Subcutaneous abdominal adipose tissue (tissue), 5 donors: ENCODE results near the gene GRAMD1A.
"Not testable (repeated sequence)": the region's sequence is repeated elsewhere in the genome, so short reads cannot be mapped to it uniquely, and the experiment has no call there.

Source experiments
- H3K27ac ChIP-seq: one replicate; pipeline ENCODE4 v1.7.0; 2013; ENCODE audit warnings: low read depth, mild to moderate bottlenecking, inconsistent platforms, low read length, moderate library complexity
- H3K27me3 ChIP-seq, 5 donors: one replicate each; pipeline ENCODE4 v1.7.0; 2013; ENCODE audit warnings: low read length in 5 of 5, inconsistent platforms in 1 of 5; ENCODE audit not compliant: control insufficient read depth in 5 of 5, insufficient read depth in 4 of 5
- H3K36me3 ChIP-seq, 5 donors: one replicate each; pipeline ENCODE4 v1.7.0; 2013; ENCODE audit warnings: low read length in 5 of 5; ENCODE audit not compliant: control insufficient read depth in 5 of 5, insufficient read depth in 5 of 5
- H3K4me1 ChIP-seq, 5 donors: one replicate each; pipeline ENCODE4 v1.7.0; 2013; ENCODE audit warnings: low read length in 5 of 5, mild to moderate bottlenecking in 3 of 5, moderate library complexity in 1 of 5; ENCODE audit not compliant: control insufficient read depth in 5 of 5, insufficient read depth in 5 of 5
- H3K4me3 ChIP-seq, 5 donors: one replicate each; pipeline ENCODE4 v1.7.0; 2013; ENCODE audit warnings: low read length in 5 of 5, low read depth in 1 of 5
- H3K9ac ChIP-seq, 5 donors: one replicate each; pipeline ENCODE4 v1.7.0; 2013; ENCODE audit warnings: low read length in 5 of 5, mild to moderate bottlenecking in 4 of 5, moderate library complexity in 3 of 5
- H3K9me3 ChIP-seq, 5 donors: one replicate each; pipeline ENCODE4 v1.7.0; 2013; ENCODE audit warnings: low read length in 5 of 5; ENCODE audit not compliant: control insufficient read depth in 5 of 5
- donor health status: healthy.
- donor health status: healthy.
- donor health status: healthy.
- donor health status: healthy.
- donor health status: healthy.

GRAMD1A gene

DNA sequence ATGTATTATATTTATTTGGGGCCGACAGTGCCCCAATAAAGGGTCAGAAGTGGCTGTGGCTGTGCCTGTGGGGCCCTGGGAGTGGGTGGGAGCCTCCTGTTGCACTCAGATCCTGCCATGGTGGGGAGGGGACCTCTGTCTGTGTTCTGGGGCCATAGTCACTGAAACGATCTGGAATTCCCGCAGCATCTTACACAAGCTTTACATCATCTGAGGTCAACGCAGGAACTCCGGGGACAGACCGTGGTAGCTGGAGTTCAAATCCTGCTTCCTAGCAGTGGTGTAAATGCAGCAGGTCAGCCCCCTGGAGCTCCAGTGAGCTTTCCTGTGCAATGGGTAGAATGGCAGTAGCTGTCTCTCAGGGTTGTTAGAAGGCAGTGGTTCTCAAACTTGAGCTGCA lies 26.3 kb downstream of the GRAMD1A start:
- Histone ChIP-seq H3K4me1 (peaks cover 0 to 20% (median 8%) of the 10 kb centered on the region in 5 donors), H3K9ac (no peak overlapping the region), H3K36me3 (peaks cover 0 to 69% (median 62%) of the 10 kb centered on the region in 5 donors), H3K27me3 (peaks cover 0 to 8% (median 3%) of the 10 kb centered on the region in 5 donors), H3K27ac (no peak overlapping the region), H3K4me3 (no peak overlapping the region), H3K9me3 (no peaks in the 10 kb centered on the region)

DNA sequence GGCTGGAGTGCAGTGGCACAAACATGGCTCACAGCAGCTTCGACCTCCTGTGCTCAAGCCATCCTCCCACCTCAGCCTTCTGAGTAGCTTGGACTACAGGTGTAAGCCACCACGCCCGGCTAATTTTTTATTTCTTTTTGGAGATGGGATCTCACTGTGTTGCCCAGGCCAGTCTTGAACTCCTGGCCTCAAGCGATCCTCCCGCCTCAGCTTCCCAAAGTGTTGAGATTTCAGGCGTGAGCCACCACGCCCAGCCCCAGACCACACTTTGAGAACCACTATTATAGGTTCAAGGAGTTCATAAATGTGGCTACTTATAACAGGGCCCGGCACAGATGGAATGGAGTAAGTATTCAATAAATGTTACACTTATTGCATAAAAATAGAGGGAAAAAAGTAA lies 26.9 kb downstream of the GRAMD1A start:
- H3K9me3 ChIP-seq = no peaks in the 10 kb centered on the region
- peaks cover 0 to 24% (median 8%) of the 10 kb centered on the region in 5 donors for H3K4me1 ChIP-seq
- peaks cover 0 to 11% (median 5%) of the 10 kb centered on the region in 5 donors for H3K27me3 ChIP-seq
- no peak overlapping the region for H3K4me3 ChIP-seq
- H3K9ac ChIP-seq = no peak overlapping the region
- H3K27ac ChIP-seq = no peak overlapping the region
- peaks cover 0 to 63% (median 56%) of the 10 kb centered on the region in 5 donors for H3K36me3 ChIP-seq

DNA sequence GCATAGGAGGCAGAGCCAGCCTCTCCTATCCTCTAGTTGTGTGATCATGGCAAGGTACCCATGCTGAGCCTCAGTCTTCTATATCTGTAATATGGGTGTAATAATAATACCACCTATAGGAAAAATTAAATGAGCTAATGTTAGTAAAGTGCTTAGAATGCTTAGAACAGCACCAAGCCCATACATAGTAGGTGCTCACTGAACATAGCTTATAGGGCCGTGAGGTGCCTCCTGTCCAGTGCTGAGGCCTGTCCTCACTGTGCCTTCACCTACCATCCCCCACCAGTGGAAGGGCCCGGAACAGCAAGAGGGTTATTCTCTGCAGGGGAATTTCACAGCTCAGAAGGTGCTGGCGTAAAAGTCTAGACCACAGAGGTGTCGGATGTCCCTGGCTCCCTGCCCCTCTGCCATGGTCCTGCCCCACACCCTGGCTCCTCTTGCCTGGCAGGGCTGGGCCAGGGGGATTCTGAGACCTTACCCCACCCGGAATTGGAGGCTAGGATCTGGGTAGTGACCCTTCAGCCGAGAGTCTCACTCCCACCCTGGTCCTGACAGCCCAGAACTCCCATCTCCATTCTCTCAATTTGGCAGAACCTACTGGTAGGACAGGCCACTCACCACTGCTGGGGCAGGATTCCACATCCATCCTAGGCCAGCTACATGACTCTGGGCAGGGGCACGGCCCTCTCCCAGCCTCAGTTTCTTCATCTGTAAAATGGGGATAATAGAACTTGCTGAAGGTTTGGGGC lies 27.9 kb downstream of the GRAMD1A start:
- H3K9ac ChIP-seq = no peak overlapping the region
- no peak overlapping the region for H3K27ac ChIP-seq
- peaks cover 0 to 15% (median 9%) of the 10 kb centered on the region in 5 donors for H3K27me3 ChIP-seq
- H3K9me3 ChIP-seq = no peaks in the 10 kb centered on the region
- H3K36me3 ChIP-seq = peaks cover 0 to 54% (median 46%) of the 10 kb centered on the region in 5 donors
- peaks cover 0 to 28% (median 6%) of the 10 kb centered on the region in 5 donors for H3K4me1 ChIP-seq
- H3K4me3 ChIP-seq = no peak overlapping the region

DNA sequence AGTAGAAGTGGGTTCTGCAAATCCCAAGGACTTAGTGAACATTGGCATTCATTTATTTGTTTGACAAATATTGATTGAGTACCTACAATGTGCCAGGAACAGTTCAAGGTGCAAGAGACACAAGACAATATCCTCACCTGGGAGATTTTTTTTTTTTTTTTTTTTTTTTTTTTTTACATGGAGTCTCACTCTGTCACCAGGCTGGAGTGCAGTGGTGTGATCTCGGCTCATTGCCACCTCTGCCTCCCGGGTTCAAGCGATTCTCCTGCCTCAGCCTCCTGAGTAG lies 28.4 kb downstream of the GRAMD1A start:
- Histone ChIP-seq H3K36me3 (peaks cover 0 to 52% (median 41%) of the 10 kb centered on the region in 5 donors), H3K27me3 (peaks cover 0 to 15% (median 9%) of the 10 kb centered on the region in 5 donors), H3K4me1 (peaks cover 0 to 24% (median 5%) of the 10 kb centered on the region in 5 donors)
- not testable (repeated sequence) for H3K27ac ChIP-seq, H3K4me3 ChIP-seq, H3K9me3 ChIP-seq, H3K9ac ChIP-seq

DNA sequence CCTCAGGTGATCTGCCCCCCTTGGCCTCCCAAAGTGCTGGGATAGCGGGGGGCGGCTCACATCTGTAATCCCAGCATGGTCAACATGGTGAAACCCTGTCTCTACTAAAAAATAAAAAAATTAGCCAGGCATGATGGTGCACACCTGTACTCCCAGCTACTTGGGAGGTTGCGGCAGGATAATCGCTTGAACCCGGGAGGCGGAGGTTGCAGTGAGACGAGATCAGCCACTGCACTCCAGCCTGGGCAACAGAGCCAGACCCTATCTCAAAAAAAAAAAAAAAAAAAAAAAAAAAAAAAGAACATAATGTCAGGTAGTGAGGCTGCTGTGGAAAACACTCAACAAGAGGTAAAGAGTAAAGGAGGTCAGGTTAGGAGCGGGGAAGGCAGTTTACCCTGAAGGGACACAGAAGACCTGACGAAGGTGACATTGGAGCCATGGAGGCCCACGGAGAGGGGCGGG lies 29.2 kb downstream of the GRAMD1A start:
- H3K9me3 ChIP-seq, H3K9ac ChIP-seq, H3K27ac ChIP-seq, H3K4me3 ChIP-seq: not testable (repeated sequence)
- H3K4me1 ChIP-seq = peaks cover 0 to 24% (median 5%) of the 10 kb centered on the region in 5 donors
- peaks cover 0 to 15% (median 9%) of the 10 kb centered on the region in 5 donors for H3K27me3 ChIP-seq
- peaks cover 0 to 52% (median 35%) of the 10 kb centered on the region in 5 donors for H3K36me3 ChIP-seq

DNA sequence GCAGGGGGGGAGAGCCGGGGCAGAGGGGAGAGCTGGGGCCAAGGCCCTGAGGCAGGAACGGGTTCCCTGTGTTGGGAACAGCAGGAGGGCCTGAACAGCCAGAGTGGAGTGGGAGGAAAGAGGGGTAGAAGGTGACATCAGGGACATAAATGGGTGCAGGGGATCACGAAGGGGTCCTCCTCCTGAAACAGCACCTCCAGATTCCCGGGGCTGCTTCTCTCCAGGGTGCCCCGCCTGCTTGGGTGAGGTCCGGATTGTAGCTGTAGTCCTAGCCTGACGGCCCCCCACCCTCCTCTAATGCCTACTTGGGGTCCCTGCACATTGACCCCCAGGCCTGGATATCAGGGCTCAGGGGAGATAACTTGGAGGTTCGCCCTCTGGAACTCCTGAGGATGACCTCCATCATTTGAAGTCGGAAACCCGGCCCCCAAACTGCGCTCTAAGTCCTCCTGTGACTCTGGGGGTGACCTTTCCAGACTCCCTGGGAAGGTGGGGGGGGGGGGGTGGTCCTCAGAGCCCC lies 29.7 kb downstream of the GRAMD1A start:
- Histone ChIP-seq H3K9ac (no peak overlapping the region), H3K4me1 (peaks cover 0 to 24% (median 5%) of the 10 kb centered on the region in 5 donors)

DNA sequence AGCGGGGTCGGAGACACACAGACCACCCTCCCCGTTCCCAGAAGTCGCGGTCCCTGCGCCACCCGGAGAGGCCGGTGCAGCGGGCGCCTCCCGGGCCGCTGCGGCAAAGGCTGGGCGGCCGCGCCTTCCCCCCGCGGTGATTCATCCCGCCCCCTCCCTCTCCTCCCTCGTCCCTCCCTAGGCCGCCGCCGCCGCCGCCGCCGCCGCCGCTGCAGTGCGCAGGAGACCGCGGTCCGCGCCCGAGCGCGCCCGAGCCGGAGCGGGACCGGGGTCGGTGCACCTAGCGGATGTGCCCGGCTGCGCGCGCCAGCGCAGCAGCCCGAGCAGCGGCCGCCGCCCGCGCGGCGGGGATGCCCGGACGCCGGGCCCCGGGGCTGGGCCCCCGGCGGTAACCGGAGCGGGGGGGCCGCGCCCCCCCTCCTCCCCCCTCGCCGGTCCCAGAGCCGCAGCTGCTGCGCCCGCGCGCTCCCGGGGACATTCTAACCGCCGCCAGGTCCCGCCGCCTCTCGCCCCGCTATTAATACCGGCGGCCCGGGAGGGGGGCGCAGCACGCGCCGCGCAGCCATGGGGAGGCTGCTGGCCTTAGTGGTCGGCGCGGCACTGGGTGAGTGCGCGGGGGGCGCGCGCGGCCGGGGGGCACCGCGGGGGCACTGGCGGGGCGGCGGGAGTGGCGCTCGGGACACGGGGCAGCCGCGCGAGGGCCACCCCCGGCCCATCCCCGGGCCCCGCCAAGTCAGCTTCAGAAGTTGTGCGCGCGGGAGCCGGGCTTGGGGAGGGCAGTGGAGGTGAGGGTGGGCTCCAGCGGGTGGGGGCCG lies 30.3 kb downstream of the GRAMD1A start, which contains the start of gene SCN1B:
TSS of gene SCN1B (plus strand) at position 214 of the 815 bp plus-strand sequence. CDS start at position 565, 351 bp downstream.
- H3K27ac ChIP-seq = no peak within 1 kb of the TSS
- peak within 1 kb of the TSS; percentile 43 to 59 (median 53) for H3K4me3 ChIP-seq
- H3K36me3 ChIP-seq = peaks cover 0 to 44% (median 31%) of the 10 kb centered on the region in 5 donors
- peaks cover 0 to 15% (median 9%) of the 10 kb centered on the region in 5 donors for H3K27me3 ChIP-seq
- H3K4me1 ChIP-seq = peaks cover 0 to 24% (median 5%) of the 10 kb centered on the region in 5 donors
- peak within 1 kb of the TSS in 1 of 5 donors; percentile 20 for H3K9ac ChIP-seq
- no peaks in the 10 kb centered on the region for H3K9me3 ChIP-seq

More for the DNA sequence above, 29.7 kb downstream of the GRAMD1A start:
- Histone ChIP-seq H3K27ac (no peak overlapping the region), H3K9me3 (no peaks in the 10 kb centered on the region), H3K27me3 (peaks cover 0 to 15% (median 9%) of the 10 kb centered on the region in 5 donors), H3K36me3 (peaks cover 0 to 50% (median 34%) of the 10 kb centered on the region in 5 donors), H3K4me3 (peak overlapping the region in 4 of 5 donors; percentile 40 to 50 (median 44))

DNA sequence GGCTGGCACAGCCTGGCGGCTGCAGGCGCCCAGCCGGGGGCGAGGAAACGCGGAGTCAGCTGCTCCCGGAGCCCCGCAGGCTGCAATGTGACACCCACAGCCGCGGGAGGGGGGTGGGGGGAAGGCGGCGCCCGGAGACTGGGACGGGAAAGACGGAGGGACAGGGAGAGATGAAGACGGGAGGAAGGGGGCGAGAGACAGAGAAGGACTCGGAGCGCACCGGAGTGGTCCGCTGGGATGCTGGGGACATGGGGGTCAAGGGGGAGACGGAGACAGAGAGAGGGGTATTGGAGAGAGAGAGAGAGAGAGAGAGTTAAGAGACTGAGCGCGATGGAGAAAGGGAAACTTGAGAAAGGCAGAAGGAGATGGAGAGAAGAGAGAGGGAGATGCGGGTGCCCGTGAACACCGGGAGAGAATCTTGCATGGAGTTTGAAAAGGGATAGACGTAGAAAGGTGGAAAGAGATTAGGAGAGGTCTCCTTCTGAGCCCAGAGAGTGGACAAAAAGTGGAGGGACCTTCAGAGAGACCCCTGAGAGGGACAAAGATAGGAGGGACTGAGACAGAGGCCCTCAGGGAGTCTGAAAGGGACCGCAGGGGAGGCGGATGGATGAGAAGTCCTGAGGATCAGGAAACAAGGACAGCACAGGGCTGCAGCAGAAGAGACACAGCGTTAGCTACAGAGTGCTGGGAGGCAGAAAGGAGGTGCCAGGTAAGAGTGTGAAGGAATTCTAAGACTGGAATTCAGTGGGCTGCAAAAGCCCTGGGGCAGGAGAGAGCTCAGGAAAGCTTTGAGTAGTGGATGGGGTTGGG lies 31.2 kb downstream of the GRAMD1A start:
- Histone ChIP-seq H3K4me3 (peak overlapping the region; percentile 43 to 59 (median 53)), H3K36me3 (peaks cover 0 to 36% (median 23%) of the 10 kb centered on the region in 5 donors), H3K27ac (no peak overlapping the region), H3K4me1 (peaks cover 0 to 24% (median 5%) of the 10 kb centered on the region in 5 donors), H3K9me3 (no peaks in the 10 kb centered on the region), H3K9ac (peak overlapping the region in 1 of 5 donors; percentile 20), H3K27me3 (peaks cover 0 to 15% (median 9%) of the 10 kb centered on the region in 5 donors)

DNA sequence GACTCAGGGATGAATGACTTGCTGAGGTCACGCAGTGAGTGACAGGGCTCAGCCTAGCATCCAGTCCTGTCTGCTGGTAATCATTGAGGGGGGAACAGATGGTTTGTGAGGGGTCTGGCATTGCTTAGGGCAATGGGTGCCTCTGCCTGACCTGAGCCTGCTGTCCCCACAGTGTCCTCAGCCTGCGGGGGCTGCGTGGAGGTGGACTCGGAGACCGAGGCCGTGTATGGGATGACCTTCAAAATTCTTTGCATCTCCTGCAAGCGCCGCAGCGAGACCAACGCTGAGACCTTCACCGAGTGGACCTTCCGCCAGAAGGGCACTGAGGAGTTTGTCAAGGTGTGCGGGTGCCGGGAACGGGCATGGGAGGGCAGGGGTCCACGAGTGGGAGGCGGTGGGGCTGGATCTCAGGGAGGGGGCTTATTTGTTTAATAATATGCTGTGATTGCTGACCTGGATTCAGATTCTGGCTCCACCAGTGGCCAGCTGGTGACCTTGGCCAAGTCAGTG lies 32.3 kb downstream of the GRAMD1A start:
- H3K9ac ChIP-seq = no peak overlapping the region
- H3K36me3 ChIP-seq = peaks cover 0 to 24% (median 13%) of the 10 kb centered on the region in 5 donors
- peaks cover 0 to 15% (median 9%) of the 10 kb centered on the region in 5 donors for H3K27me3 ChIP-seq
- peaks cover 0 to 31% (median 8%) of the 10 kb centered on the region in 5 donors for H3K4me1 ChIP-seq
- no peak overlapping the region for H3K4me3 ChIP-seq
- no peak overlapping the region for H3K27ac ChIP-seq
- no peaks in the 10 kb centered on the region for H3K9me3 ChIP-seq
